GM21717 (cell line): Measurements from ENCODE around the gene THSD7B.

ENCODE experiments used
- ATAC-seq: cut with Tn5 transposase; IDR thresholded peaks from one replicate; pipeline ENCODE4 v1.9.1; 2021; ENCODE audit warnings: mild to moderate bottlenecking, moderate library complexity; ENCODE audit not compliant: unreplicated experiment

Gene THSD7B

DNA sequence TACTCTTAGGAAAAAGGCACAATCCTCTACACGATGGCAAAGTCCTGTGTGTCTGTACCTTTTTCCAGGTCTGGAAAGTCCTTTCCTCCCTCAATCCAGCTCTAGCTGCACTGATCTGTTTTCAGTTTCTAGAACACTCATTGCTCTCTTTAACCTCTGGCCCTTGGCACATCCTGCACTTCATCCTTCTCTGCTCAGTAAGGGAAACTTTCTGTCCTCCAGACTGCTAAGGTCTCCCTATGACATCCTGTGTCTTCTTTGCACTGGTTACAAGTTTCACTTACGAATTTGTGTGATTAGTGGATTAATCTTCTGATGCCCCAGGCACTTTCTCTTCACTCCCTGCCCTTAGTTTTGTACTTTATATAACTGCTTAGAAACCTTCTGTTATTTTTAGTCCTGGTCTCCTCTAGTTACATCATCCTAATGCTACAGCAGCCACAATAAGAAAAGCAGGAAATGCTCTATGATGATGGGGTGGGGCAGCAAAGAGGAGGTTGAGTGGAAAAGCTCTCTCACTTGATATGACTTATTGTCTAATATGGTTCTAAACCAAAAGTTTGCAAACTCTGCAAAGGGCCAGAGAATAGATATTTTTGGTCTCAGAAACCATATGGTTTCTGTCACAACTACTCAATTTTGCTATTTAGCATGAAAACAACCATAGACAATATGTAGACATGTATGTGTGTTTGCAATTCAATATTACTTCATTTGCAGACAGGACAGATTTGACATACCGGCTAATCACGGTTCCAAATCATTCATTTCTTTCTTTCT lies 568.2 kb downstream of the THSD7B start:
- no peak for ATAC-seq

DNA sequence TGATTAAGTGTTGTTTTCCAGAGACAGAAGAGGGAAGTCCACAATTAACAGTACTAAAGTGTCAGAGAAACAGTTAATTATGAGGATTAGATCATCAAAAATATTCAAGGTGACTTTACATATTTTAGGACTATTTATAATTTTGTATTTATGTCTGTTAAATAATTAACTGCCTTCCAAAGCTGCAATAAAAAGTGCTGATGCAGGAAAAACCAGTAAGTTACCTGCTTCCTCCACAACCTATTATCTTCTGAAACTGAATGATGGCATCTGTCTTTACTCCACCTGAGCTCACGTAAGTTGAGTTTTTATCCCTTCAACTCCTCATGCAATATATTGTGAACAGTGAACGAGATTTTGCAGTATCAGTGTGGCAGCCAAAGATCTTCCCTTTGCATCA lies 570.7 kb downstream of the THSD7B start:
- no peak for ATAC-seq

DNA sequence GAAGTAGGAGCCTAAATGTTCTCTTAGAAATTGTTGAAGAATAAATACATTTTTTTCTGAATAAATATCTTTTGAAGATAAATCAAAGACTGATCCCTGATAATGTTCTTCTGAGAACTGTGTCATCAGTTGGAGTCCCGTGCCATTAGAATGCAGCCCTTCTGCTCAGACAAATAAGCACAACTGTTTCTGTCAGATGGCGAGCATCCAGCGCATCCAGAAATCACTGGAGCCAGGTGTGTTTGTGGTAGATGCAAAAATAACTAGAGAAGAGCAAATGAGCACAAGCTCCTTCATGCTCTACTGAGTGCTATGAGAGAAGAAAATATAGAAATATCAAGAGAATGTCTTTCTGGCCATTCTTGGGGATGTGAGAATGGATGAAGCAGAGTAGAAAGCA lies 573.7 kb downstream of the THSD7B start:
- no peak for ATAC-seq

DNA sequence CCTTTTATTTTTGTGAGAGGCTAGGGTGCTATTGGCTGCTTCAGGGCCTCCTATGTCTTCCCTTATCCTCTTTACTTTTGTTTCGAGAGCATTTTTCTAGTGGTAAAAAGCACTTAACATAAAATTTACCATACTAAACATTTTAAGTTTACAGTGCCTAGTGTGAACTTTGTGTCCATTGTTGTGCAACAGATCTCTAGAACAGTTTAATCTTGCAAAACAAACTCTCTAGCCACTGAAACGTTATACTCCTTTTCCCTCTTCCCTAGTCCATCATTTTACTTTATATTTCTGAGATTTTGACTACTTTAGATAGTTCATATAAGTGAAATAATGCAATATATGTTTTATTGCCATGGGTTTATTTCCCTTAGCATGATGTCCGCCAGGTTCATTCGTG lies 580.6 kb downstream of the THSD7B start:
- no peak for ATAC-seq

DNA sequence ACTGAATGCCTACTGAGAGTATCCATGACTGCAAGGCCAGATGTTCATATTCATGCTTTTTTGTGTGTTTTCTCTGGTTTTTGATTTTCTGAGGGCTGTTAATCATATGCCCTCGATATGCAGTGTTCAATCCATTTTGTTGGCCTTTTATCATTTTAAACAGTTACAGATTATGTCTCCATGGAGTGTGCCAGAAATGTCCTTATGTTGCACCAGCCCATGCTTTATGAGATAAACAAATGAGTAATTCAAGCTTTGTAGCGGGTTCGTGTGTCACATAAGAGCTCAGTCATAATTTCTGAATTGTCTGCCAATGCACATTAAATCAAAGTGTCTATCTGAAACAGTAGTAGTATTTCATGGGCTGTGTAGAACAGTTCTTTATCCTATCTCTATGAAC lies 583.0 kb downstream of the THSD7B start:
- no peak for ATAC-seq

DNA sequence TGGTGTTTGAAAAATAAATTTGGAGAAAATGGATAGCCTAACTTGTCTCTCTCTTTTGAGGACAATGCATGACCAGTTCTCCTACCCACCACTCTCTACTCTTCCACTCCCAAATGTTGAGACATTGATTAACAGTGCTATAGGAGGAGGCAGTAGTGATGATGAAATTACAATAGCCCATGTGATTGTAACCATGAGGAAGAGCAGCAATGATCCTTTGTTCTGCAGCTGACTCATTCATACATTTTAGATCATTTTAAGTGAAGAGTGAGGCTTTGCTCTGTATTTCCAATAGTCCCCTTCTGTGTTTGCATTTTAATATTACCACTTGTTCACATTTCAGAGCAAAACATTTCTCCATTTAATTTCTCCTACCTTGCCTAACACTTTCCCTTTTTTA lies 592.3 kb downstream of the THSD7B start:
- no peak for ATAC-seq

DNA sequence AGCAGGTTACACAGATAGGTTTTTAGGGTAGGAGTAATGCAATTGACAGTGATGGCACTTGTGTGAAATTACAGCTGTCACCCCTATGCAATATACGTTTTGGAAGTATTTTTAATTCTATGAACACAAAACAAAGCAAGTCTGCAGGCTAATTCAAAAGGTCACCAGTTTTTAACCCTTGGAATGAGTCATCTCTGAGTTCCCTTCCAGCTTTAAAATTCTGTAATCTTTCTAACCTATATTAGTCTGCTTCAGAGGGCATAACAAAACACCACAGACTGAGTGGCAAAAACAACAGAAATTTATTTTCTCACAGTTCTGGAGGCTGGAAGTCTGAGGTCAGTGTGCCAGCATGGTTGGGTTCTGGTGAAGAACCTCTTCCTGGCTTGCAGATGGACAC lies 602.0 kb downstream of the THSD7B start:
- no peak for ATAC-seq

DNA sequence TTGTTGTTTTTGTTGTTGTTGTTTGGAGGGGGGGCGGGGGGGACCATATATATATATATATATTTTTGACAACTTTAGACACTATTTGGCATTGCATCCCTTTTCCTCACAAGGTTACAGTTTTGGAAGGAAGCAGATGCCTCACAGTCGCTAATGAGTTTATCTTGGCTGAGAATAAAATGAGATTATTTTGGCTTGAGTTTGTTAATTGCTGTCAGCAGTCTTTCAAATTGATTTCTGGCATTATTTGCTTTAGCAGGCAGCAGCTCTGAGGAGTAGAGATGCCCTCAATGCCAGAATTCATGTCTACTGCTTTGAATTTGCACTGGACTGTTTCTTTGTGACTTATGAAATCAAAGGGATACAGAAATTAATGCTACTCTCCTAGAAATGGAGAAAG lies 603.8 kb downstream of the THSD7B start:
- ATAC-seq = no peak

DNA sequence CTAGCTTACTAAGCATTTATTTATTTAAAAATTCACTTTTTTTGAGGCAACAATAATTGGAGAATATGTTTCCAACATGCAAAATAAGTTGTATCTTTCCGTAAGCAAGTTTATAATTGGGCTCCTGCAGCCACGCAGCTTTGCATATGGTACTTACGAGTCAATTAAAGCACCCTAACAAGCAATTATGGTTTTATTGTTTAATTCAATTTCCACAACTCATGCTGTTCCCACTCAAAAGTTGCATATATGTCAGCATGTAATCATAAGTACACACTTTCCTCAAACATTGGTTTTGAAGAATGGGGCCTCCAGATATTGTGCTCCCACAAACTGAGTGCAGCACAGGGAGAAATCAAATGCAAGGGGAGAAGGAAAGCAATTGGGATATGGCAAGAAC lies 613.8 kb downstream of the THSD7B start:
- no peak for ATAC-seq

DNA sequence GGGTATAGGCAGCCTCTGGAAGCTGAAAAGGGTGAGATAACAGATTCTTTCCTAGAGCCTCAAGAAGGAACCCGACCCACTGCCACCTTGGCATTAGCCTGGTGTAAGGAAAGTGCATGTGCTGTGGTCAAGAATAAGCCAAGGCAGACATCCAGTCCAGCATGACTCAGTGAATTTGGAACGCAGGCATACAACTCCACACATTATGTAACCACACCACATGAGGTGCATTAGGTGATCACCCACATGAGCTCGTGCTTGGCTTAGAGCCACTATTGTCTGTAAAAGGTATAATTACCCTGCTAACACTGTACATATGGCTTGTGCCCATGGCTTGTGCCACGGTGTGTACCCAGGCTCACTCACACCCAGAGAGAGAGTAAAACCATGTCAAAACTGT lies 615.3 kb downstream of the THSD7B start:
- ATAC-seq = no peak

DNA sequence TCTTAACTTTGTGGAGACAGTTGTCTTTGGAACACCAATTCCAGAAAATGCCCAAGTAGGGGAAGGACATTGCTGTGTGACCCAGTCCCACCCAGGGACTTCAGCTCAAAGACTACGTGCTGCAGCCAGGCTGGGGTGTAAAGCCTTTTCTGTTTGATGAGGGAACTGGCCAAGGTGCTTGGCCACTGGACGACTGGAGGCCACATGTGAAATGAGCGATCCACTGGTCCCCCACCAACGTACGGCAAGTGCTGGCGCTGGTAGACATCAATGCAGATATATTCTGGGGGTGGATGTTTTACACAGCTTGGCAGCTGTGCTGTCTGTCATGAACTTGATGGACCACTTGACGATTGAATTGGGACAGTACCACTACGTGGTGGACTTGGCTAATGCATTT lies 616.4 kb downstream of the THSD7B start:
- no peak for ATAC-seq

DNA sequence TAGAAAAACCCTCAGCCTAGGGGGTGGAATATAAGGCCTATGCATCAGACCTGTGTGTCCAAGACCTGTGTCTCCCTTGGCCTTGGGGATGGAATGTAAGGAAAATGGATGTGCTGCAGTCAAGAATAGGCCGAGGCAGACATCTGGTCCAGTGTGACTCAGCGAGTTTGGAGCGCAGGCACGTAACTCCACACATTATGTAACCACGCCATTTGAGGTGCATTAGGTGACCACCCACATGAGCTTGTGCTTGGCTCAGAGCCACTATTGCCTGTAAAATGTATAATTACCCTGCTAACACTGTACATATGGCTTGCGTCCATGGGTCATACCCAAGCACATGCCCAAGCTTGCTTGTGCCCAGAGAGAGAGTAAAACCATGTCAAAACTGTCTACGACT lies 618.0 kb downstream of the THSD7B start:
- ATAC-seq = no peak

DNA sequence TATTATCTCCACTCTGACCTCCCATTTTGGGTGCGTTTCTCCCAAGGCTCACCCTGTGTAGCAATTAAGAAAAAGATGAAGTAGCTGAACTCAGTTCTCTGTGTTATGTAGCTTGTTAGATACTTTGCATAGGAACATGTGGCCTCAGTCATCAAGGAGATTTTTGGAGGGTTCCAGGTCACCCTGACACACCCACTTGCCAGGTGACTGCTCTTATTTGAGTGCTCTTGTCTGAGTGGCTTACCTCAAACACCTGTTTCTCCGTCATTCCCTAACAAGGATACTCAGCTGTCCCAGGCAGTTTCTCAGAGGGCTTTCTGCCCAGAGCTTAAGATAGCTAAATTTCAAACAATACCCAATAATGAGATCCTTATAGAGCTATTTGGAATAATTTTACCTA lies 621.7 kb downstream of the THSD7B start:
- ATAC-seq = no peak

DNA sequence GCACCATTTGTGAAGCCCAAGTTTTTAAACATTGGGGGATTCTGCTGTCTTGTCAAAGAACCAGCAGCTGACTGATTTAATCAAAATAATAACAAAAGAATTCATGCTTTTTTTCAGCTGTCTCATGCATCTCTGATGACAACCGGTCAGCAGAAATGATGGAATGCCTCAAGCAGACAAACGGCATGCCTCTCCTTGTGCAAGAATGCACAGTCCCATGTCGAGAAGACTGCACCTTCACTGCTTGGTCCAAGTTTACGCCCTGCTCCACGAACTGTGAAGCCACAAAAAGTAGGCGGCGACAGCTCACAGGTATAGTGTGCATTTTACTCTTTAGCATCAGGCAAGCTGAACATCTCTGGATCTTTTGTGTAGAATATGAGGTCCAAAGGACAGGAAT lies 640.2 kb downstream of the THSD7B start:
- no peak for ATAC-seq

DNA sequence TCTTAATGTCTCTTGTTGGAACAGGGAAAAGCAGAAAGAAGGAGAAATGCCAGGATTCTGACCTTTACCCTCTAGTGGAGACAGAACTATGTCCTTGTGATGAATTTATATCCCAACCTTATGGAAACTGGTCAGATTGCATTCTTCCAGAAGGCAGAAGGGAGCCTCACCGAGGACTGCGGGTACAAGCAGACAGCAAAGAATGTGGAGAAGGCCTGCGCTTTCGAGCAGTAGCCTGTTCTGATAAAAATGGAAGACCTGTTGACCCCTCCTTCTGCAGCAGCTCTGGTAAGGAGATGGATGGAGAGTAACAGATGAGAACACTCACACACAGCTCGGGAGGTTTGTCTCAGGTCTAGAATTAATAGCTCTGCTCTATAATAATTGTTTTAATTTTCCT lies 646.2 kb downstream of the THSD7B start:
- ATAC-seq = no peak

DNA sequence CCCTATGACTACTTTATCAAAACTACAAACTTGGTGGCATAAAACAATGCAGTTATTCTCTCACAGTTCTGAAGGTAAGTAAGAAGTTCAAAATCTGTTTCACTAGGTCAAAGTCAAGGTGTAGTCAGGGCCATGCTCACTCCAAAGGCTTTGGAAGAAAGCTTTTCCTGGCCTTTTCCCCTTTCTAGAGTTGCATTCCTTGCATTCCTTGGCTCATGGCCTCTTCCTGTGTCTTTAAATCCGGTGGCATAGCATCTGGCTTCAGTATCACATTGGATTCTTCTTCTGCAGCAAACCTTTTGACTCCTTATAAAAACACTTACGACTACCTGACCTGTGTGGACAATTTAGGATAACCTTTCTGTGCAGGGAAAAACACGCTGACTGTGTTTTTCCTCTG lies 655.4 kb downstream of the THSD7B start:
- no peak for ATAC-seq

DNA sequence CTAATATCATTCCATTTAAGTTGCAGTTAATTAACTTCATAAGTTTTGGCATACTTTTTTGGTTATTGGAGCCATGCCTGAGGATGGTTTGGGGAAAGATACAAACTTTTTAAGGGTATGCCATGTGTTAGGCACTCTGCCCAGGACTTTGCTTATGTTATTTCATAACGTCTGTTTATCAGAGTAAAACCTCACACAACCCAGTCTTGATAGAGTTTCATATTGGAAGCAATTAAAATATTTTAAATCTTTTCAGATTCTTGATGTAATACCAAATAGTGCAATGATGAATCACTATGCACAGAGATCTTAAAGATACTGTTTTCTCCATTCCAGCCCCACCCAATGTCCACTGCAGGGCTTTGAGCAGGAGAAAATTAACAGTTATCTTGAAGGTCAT lies 669.8 kb downstream of the THSD7B start:
- ATAC-seq = no peak

DNA sequence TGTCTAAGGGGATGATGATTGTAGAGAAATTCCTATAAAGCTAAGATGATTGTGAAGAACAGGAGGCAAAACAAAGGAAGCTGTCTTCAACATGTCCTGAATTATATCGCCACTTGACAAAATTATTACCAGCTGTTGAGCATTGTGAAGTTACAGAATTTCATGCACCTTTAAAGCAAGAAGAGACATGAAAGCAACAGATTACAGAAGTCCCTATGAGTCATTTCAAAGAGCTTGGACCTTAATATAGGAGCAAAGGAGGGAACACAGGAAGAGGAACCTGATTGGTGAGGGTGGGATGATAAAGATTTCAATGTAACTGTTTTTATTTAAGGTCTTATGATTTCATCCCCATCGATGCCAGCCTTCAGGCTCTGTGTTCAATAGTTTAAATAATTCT lies 672.0 kb downstream of the THSD7B start:
- ATAC-seq = no peak

DNA sequence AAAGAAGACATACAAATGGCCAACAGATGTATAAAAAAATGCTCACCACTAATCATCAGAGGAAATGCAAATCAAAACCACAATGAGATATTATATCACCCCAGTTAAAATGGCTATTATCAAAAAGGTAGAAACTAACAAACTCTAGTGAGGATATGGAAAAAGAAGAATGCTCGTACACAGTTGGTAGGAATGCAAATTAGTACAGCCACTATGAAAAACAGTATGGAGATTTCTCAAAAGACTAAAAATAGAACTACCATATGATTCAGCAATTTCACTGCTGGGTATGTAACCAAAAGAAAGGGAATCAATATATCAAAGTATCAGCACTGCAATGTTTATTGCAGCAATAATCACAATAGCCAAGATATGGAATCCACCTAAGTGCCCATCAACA lies 679.6 kb downstream of the THSD7B start:
- ATAC-seq = no peak

DNA sequence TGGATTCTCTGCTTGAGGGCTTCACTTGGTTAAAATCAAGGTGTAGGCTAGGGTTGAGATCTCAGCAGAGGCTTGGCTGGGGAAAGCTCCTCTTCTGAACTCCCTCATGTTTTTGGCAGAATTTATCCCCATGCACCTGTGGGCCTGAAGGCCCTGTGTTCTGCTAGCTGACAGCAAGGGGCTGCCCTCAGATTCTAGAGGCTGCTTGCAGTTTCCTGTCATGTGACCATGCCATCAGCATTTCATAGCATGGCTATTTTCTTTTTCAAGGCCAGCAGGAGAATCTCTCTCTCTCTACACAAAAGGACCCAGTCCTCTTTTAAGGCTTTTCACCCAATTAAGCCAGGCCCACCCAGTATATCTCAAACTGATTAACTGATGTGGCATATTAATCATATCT lies 684.1 kb downstream of the THSD7B start:
- ATAC-seq = no peak

DNA sequence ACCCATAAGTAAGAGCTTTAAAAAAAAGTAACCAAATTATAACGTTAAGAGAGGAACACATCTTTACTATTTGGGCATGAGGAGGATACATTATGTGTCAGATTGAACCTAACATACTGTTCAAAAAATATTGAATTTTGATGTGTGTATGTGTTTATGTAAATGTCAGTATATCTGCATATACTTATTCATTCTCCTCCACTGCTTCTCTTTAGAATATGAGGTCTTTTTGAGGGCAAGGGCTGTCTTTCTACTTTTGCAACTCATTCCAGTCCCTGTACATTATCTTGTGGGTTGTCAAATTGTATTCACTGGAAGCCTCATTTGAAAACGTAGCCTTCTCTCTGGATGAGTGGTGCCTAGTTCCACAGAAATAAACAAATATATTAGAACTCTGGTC lies 689.5 kb downstream of the THSD7B start:
- no peak for ATAC-seq

DNA sequence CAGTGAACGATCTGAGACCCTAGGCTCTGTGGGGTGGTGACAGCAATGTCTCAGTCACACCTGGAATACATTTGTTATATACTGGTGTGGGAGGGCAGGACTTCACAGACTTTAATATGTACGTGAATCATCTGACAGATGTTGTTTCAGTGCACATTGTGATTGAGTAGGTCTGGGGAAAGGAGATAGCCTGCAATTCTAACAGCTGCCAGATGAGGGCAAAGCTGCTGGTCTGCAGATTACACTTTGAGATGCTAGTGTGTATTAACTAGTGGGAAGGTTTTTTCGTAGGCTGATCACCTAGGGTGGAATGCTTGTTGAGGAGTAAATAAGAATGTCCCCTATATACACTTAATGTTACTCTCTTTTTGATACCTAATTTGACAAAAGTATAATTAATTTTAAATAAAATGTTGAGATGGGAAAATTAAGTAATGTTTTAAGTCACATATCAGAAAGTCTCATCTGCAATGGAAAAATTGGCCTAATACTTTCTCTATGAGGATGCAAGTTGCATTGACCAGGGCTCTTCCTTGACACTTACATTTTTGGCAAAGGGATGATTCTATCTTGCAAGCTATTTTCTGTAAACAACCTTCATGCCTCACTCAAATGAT lies 702.0 kb downstream of the THSD7B start:
- peak; percentile 91 for ATAC-seq

DNA sequence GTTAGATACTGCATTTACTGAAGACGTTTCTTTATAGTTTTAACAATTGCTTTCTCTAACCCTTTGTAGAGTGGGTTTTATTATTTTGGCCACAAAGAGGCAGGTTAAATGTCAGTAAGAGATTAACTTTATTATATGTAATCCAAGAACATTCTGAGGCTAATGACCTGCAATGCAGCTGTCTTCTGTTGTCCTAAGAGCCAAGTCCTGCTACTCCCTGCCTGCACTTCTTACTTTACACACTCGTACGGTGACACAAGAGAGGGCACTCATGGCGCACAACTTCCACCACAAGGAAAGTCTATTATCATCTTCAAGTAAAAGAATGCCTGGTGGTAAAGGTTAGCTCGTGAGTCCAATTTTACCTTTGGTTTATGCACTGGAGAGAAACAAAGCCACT lies 727.9 kb downstream of the THSD7B start:
- no peak for ATAC-seq
